GM12873 (cell line): ENCODE measurements around the gene ENAH.

Experiments used
- TF ChIP-seq, protein P1 (sequence below): IDR thresholded peaks from 2 replicates; pipeline ENCODE4 v1.5.1; 2012; ENCODE audit warnings: low read depth, mild to moderate bottlenecking, moderate library complexity, low read length, control low read depth; ENCODE audit not compliant: insufficient read depth; ENCODE audit errors: missing control alignments

Gene ENAH

GRCh38 chr1:225631021-225631663 is 21.8 kb downstream of the ENAH start:
- TF ChIP-seq, protein P1, sequence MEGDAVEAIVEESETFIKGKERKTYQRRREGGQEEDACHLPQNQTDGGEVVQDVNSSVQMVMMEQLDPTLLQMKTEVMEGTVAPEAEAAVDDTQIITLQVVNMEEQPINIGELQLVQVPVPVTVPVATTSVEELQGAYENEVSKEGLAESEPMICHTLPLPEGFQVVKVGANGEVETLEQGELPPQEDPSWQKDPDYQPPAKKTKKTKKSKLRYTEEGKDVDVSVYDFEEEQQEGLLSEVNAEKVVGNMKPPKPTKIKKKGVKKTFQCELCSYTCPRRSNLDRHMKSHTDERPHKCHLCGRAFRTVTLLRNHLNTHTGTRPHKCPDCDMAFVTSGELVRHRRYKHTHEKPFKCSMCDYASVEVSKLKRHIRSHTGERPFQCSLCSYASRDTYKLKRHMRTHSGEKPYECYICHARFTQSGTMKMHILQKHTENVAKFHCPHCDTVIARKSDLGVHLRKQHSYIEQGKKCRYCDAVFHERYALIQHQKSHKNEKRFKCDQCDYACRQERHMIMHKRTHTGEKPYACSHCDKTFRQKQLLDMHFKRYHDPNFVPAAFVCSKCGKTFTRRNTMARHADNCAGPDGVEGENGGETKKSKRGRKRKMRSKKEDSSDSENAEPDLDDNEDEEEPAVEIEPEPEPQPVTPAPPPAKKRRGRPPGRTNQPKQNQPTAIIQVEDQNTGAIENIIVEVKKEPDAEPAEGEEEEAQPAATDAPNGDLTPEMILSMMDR = no peak

DNA sequence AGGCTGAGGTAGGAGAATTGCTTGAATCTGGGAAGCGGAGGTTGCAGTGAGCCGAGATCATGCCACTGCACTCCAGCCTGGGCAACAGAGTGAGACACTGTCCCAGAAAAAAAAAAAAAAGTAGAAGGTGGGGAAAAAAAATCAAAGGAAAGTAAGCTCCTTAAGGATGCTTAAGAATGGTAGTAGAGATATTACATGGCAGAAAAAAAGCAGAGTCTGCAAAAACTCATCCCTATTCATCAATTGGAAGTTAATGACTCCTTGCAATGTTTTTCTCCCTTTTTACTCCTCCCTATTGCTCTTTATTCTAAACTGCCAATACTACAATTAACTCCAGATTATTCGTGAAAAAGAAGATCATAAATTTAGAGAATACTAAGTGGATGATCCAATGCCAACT is 23.4 kb downstream of the ENAH start:
- TF ChIP-seq, protein P1 = no peak

DNA sequence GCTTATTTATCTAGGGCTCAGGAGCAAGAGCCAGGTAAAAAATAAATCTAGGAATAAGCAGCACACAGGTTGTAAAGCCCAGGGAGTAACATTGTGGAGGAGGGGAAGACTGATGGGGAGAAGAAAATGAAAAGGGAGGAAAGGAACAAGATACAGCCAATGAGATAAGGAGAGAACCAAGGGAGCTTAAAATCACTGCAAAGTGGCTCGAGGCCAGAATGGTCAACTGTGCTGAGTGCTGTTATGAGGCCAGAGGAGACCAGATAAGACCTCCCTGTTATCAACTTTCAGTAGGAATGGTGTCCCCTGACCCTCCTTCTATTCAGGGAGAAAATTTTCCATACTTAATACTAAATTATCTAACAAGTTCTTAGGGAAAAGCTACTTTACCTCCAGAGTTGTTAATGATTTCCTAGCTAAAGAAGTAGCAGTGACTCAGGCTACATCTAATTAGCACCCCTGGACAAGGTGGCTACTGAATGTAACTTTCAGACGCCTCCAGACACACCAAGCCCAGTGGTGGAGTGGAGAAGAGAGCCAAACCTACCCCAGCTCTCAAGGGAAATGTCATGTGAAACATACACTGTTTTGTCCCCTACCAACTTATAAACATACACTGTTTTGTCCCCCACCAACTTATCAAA is 25.5 kb downstream of the ENAH start:
- TF ChIP-seq, protein P1 = no peak

DNA sequence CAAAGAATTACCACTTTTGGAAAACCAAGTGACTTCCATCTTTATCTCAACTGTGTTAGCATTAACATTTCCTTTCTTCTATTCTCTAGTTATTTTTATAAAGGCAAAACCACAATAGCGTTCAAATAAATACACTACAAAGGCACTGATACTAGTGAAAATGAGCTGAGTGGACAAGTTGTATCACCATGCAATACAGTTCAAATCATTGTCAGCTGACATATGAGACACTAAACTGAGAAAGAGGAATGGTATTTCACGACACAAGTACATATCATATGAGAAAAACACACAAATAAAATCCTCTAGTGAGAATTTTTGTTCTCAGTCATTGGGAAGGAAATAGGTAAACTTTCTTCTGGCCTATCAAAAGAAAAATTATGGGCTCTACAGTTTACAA is 26.2 kb downstream of the ENAH start:
- TF ChIP-seq, protein P1 = no peak

GRCh38 chr1:225617956-225618355 is 35.0 kb downstream of the ENAH start:
- TF ChIP-seq, protein P1 = no peak

GRCh38 chr1:225617479-225617878 is 35.4 kb downstream of the ENAH start:
- TF ChIP-seq, protein P1 = no peak

DNA sequence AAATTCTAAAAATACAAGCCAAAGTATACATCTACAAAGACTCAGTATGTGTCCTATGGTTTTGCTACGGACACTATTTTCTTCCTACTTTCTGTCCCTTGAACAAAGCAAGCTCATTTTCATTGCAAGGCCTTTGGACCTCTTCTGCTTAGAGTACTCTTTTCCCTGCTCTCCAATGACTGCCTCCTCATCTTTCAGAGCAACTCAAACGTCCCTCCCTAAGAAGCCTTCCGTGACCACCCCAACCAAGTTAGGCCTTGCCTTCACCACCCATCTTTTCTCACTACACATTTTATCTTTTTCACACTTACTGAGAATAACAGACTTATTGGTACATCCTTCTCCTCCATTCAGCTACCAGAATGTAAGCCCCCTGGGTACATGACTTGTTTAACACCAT is 39.9 kb downstream of the ENAH start:
- TF ChIP-seq, protein P1 = no peak
